IPS-11a (cell line): ENCODE measurements around the gene EVA1A.

ENCODE experiments used
- H3K4me3 ChIP-seq: one replicate; pipeline ENCODE4 v1.5.1; 2013; ENCODE audit warnings: low read depth, low read length, control low read depth

The EVA1A gene

DNA sequence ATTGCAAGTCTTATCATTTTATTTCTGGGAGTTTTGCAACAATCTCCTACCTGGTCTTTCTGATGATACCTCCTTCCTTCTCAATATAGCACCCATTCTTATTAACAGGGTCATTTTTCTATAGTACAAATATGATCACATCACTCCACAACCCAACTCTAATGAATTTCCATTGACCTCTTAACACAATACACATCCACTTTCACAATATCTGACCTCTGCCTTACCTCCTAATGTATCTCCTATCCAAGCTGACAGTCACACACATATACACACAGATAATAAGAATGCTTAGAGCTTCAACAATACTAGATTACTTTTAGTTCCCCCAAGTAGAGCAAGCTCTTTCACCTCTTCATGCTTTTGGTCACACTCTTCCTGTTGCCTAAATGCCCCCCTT is 40.9 kb downstream of the EVA1A start:
- H3K4me3 ChIP-seq, result no peak overlapping the region

DNA sequence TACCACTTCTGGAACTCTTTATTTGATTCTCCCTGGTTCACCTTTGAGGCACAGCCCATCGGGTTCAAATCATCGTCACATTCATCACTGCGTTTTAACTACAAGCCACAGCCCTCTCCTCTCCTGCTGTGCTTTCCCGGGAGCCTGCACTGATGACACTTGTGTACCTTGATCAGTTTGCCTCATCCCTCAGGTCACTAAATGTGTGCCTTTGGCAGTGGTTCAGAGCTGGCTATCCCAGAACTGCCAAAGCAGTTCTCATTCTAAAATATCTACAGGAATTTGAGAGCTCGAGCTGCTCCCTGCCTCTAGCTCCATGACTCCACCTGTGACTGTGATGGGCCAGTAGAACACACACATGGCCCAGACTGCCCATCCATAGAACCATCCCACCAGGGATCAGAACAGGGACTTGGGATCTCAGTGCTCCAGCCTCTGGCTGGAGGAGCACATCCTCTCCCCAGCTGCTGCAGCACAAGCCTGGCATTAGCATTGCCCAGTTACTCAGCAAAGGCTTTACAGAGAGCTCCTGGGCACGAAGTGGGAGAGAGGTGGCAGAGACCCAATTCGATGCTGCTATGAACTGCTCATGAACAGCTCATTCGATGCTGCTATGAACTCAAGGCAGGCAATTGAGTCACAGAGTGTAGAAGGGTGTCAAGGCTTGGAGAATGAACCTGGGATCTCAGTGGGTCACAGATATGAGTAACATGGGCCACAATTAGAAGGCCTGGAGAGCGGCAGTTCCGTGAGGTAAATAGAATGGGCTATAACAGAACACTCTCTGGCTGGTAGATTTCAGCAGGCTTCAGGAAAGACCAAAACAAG is 41.9 kb downstream of the EVA1A start:
- H3K4me3 ChIP-seq, result no peak overlapping the region

DNA sequence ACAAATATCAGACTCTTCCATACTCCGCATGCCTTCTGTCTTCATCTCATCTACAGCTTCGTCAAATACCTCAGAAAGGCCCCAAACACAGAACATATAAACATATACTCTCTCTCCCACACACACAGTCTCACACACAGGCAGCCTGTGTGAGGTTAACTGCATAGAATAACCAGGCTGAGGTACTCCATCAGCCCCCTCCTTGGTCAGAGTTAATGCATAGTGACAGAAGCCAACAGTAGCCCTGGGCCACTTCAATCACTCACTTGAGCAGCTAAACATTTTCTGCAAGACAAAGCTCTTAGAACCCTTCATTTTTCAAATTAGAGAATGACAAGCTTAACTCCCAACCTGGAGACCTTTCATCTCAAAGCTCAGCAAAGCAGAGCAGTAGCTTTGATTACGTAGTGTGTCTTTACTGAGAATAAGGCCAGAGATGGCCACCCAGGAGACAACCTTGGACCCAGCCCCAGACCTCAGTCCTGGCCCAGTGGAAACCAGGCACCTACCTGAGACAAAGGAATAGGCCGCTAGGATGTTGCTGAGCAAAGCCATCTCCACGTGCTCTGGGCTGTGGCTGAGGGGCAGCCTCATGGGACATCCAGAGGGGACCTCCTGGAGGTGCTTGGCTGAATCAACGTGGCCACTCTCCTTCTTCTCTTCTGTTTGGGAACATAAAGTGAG is 43.0 kb downstream of the EVA1A start:
- no peak overlapping the region for H3K4me3 ChIP-seq

DNA sequence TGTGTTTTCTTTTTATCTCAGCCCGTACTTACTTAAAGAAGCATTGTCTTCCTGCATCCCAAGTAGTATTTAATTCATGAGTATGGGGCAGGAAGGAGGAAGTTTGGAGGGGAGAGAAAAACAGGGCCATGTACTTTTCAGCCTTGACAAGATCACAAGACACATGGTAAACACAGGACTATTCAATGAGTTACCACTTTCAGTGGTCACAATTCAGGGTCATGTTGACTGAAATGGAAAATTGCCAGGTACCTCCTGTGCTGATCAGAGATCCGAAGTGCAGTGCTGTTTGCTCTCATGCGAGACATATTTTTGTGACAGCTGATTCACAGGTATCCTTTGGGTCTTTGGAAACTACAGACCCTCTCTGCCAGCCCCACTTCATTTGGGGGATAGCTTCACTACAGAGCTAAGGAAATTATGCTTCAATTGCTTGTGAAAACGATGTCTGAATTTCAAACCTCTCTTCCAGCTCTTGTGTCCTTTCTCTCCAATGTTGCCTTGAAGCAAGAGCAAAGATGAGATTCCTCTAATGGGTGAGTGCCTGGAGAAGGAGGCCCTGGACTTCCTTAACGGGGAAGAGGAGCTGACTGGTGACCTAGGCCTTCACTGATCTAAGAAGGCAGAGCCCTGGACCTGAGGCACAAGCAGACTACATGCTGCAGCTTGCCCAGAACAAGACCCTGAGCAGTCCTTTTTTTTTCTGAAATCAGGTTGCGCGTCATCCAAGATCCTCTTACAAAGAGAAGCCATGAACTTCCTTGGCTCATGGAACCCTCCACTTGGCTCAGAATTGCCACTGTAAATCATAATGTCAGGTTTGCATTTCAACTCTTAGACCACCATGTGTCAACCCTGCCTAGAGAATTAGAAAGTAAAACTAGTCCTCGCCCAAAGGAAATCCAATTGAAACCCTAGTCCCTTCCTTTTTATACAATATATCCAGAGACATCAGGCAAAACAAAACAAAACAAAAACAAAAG is 44.1 kb downstream of the EVA1A start:
- H3K4me3 ChIP-seq, result no peak overlapping the region

DNA sequence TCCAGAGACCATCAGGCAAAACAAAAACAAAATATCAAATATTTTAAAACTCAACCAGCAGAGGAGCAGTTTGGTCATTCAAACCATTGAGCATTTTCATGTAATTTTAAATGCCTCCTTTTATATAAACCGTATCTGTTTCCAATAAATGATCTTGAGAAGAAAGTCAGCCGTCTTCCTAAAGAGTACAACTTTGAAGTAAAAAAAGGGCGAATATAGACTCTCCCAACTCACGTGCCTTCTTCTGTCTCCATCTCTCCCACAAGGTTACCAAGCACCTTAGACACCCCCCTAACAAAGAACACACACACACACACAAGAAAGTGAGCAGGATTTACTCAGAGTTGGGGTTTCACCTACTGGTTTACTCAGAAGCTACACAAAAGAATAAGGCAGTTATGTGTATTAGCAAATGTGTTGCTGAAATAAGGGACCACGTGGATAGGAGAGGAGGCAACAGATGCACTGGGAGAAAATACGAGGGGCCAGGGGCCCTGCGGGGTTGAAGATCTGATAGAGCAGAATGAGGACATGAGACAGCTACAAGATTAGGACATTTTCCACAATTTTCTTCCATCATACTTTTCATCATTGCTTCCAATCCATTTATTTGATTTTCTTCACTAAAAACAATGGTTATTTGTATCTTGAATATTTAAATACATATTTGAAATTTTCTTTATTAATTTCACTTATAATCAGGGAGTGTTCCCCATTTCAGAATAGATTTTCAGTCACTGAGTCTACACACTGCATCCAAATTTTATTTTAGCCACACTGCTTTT is 45.0 kb downstream of the EVA1A start:
- no peak overlapping the region for H3K4me3 ChIP-seq

GRCh38 chr2:75513616-75514170 is 47.0 kb downstream of the EVA1A start:
- H3K4me3 ChIP-seq, result no peak overlapping the region

DNA sequence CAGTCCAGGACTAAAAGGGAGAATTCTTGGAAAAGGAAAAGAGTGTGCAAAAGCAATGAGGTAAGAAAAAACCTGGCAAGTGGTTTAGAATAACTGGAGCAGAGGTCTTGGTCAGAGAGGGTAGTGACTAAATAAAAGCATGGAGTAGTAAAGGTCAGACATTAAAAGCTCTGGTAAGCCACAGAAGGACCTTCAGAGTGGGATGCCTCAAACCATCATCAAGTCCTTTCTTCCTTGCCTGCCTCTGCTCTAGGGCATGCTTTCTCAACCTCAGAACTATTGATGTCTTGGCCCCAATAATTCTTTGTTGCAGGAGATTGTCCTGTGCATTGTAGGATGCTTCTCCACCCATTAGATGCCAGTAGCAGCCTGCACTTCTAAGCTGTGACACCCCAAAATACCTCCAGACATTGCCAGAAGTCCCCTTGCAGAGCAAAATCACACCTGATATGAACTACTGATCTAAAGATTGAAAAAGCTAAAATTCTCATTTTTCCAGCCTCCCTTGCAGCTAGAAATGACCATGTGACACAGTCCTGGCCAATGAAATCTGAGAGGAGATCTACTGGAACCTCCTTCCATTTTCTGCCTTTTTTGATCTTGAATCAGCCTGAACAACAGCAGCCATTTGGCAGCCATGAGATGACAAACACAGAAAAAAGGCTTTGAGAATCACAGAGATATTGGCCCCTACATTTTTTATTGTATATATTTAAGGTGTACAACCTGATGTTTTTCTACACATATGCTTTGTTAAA is 48.1 kb downstream of the EVA1A start:
- no peak overlapping the region for H3K4me3 ChIP-seq

- no peak overlapping the region for H3K4me3 ChIP-seq
These were observed 54.5 kb downstream of the EVA1A start for GRCh38 chr2:75506101-75506697.

- H3K4me3 ChIP-seq, result no peak overlapping the region
These were observed 55.7 kb downstream of the EVA1A start for GRCh38 chr2:75505012-75505411.

- no peak overlapping the region for H3K4me3 ChIP-seq
These were observed 57.6 kb downstream of the EVA1A start for GRCh38 chr2:75503048-75503607.

GRCh38 chr2:75500633-75501032 is 60.1 kb downstream of the EVA1A start:
- no peak overlapping the region for H3K4me3 ChIP-seq

- H3K4me3 ChIP-seq, result no peak overlapping the region
These were observed 61.2 kb downstream of the EVA1A start for GRCh38 chr2:75499534-75499933.

DNA sequence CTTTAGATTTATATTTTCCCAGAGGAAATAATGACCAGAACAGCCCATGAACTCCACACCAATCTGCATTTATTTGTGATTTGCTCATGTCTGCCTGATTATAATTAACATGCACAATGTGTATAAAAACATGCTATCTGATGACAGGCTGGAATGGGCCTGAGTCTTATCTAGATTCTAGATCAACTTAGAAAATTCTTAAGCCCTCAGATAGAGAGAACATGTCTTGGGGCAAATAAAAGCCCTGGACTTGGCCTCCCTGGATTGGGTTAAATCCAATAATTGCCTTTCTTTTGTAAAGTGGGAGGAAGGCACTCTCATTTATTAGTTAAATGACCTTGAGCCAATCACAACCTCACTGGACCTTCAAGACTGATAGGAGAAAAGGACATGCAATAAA is 61.8 kb downstream of the EVA1A start:
- no peak overlapping the region for H3K4me3 ChIP-seq

DNA sequence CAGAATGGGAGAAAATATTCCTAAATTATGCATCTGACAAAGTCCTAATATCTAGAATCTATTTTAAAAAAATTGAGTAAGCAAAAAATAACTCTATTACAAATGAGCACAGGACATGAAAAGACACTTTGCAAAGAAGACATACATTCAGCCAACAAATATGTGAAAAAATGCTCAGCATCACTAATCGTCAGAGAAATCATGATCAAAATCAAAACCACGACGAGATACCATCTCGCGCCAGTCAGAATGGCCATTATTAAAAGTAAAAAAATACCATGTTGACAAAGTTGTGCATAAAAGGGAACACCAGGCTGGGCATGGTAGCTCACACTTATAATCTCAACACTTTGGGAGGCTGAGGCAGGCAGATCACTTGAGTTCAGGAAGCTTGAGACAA is 63.5 kb downstream of the EVA1A start:
- H3K4me3 ChIP-seq, result no peak overlapping the region

DNA sequence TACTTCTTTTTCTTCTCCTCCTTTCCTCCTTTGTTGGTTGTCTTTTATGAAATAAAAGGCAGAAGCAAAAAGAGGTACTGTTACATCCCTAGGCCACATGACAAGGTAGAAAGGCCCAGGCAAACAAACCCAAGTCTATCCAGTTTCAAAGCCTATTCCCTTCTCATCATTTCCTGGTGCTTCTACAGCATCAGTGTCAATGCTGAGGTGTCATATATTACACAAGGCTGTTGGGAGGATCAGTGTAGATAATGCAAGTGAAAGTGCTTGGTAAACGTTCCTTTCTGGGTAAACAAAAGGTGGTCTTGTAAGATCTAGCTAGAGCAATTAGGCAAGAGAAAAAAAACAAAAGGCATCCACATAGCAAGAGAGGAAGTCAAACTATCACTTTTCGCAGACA is 64.9 kb downstream of the EVA1A start:
- H3K4me3 ChIP-seq, result no peak overlapping the region

GRCh38 chr2:75494137-75494769 is 66.5 kb downstream of the EVA1A start:
- H3K4me3 ChIP-seq, result no peak overlapping the region

DNA sequence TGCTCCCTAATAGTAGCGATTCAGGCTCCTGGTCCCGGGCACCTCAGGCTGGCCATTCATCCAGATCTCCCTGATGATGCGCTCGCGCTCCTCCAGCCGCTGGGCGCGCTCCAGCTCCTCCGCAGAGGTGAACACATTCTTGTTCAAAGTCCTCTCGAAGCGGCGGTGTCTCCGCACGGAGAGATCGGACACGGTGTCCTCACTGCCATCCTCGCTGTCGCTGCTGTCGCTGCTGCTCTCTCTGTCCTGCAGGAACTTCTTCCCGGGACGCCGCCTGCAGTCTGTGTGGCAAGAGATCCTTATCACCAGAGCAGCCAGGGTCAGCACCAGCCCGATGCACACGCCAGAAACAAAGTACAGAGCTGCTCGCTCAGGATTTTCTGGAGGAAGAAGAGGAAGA is 67.5 kb downstream of the EVA1A start:
- no peak overlapping the region for H3K4me3 ChIP-seq

DNA sequence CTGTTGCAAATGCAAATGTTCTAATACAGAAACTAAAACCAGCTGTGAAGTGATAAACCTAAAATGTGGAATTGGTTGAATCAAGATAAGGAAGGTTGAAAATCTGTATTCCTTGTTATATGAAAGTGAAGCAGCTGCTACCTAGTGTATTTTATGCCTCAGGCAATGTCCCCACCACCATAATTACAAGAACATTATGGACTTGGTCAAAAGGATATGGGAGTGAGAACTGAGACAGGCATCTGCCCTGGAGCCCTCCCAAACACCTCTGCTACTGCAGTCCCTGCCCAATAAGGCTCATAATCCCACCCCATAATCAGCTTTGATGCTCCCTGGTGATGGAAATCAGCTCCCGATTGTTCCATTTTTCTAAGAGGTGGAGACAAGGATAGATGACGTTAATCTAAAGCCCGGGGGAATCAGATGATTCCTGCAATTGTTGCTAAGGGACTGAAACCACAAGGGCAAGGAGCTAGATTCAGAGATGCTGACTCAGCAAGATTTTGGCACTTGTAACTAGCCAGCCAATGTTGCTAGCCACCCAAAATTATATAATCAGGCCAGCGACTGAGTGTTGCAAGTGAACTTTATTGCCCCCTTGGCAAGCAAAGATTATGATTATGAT is 69.5 kb downstream of the EVA1A start:
- no peak overlapping the region for H3K4me3 ChIP-seq
